Fibroblast of the aortic adventitia (primary cell): ENCODE measurements around the gene PPP1CC. TPM values are rescaled to one million over a fixed set of nuclear protein-coding genes. Genes with fewer than 3 reads are reported as not detected.

Source experiments
- DNase-seq: peaks from one replicate; pipeline ENCODE4 v3.0.0-alpha.2; 2010; ENCODE audit warnings: low read depth
- H3K4me3 ChIP-seq: 2 replicates; pipeline ENCODE4 v1.5.1; 2011; ENCODE audit warnings: low read depth, mild to moderate bottlenecking, control low read depth, low read length, moderate library complexity
- total RNA-seq: library from RNA; depleted of rRNA; stranded (reverse); fragments of >200 nt; gene quantifications from 2 replicates; pipeline ENCODE4 v1.2.3, GENCODE V29; 2012; ENCODE audit warnings: low replicate concordance
- TF ChIP-seq, protein P1 (sequence below): IDR thresholded peaks from 2 replicates; pipeline ENCODE4 v1.5.1; 2011; ENCODE audit warnings: mild to moderate bottlenecking, low read length, control low read depth, inconsistent platforms; ENCODE audit not compliant: insufficient read depth

The PPP1CC gene
- total RNA-seq, 1 donor: 130 TPM

- TF ChIP-seq, protein P1, sequence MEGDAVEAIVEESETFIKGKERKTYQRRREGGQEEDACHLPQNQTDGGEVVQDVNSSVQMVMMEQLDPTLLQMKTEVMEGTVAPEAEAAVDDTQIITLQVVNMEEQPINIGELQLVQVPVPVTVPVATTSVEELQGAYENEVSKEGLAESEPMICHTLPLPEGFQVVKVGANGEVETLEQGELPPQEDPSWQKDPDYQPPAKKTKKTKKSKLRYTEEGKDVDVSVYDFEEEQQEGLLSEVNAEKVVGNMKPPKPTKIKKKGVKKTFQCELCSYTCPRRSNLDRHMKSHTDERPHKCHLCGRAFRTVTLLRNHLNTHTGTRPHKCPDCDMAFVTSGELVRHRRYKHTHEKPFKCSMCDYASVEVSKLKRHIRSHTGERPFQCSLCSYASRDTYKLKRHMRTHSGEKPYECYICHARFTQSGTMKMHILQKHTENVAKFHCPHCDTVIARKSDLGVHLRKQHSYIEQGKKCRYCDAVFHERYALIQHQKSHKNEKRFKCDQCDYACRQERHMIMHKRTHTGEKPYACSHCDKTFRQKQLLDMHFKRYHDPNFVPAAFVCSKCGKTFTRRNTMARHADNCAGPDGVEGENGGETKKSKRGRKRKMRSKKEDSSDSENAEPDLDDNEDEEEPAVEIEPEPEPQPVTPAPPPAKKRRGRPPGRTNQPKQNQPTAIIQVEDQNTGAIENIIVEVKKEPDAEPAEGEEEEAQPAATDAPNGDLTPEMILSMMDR: no peak
- DNase-seq: no peak
- no peak overlapping the region for H3K4me3 ChIP-seq
Observed at GRCh38 chr12:110683888-110684287, 58.8 kb downstream of the PPP1CC start.

DNA sequence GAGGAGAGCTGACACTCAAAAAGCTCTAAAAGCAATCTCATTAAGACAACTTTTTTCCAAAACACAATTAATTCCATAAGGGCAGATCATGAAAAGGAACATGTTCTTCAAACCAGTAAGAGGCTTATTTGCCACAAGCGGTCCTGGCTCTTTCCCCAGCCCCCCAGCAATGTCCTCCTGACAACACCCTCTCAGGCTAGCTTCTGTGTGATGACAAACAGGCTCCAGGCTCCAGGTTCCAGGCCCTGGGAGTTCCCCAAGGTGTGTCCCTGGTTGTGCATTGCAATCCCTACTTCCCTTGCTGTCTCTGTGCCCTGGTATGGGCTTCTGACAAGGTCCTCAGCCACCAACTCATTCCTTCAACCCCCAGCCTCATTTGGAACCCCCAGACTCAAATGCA, 62.7 kb downstream of the PPP1CC start:
- TF ChIP-seq, protein P1: no peak
- H3K4me3 ChIP-seq: no peak overlapping the region
- no peak for DNase-seq

GRCh38 chr12:110679201-110679600, 63.5 kb downstream of the PPP1CC start:
- TF ChIP-seq, protein P1: no peak
- no peak overlapping the region for H3K4me3 ChIP-seq
- no peak for DNase-seq

DNA sequence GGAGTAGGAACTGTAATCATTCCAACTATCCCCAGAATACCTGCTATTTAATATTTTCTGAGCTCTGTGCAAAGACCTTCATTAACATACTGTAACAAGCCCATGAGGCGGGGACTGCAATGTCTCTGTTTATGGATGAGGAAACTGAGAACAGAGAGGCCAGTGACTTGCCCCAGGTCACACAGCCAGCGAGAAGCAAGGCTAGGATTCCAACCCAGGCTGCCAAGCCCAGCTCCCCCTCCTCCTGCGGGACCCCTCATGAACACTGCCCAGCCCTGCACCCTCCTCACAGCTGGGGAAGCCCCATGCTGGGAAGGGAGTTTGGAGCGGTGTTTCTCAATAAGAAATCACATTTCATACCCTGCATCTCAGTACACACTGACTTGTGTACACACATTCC, 64.7 kb downstream of the PPP1CC start:
- TF ChIP-seq, protein P1: no peak
- DNase-seq: no peak

GRCh38 chr12:110677206-110677911, 65.3 kb downstream of the PPP1CC start:
- DNase-seq: no peak
- TF ChIP-seq, protein P1: no peak
- no peak overlapping the region for H3K4me3 ChIP-seq

More for the DNA sequence above, 64.7 kb downstream of the PPP1CC start:
- H3K4me3 ChIP-seq: no peak overlapping the region

DNA sequence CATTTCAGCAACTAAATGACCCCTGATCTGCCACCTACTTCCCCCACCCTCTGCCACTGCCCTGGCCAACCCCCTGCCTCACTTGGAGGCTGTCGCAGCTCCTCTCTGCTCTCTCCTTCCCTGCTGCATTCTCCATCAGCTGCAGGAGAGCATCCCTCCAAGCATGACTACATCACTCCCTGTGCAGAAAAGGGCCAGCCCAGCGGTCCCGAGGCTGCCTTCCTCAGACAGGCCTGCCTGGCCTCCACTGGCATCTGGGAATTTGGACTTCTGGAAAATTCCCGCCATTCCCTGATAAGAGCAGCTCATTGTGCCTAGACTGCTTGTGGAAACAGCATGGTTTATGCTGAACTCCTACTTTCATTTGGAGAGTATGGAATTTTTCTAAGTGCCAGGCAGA, 66.5 kb downstream of the PPP1CC start:
- TF ChIP-seq, protein P1: no peak
- H3K4me3 ChIP-seq: no peak overlapping the region
- DNase-seq: no peak
